Peyer's patch (tissue), 4 donors: ENCODE data around the gene ECM1. TPM values are rescaled to one million over a fixed set of nuclear protein-coding genes. Genes with fewer than 3 reads are reported as not detected.

Experiments used
- DNase-seq, 3 donors: peaks; one replicate each; pipeline ENCODE4 v3.0.0-alpha.2; 2017 to 2019
- H3K27ac ChIP-seq, 4 donors: fragments of 200-600 bp; sonication (generic); one replicate each; pipeline ENCODE4 v1.5.1; 2016 to 2019
- H3K27me3 ChIP-seq, 2 donors: fragments of 200-600 bp; sonication (generic); one replicate each; pipeline ENCODE4 v1.5.1; 2019
- H3K36me3 ChIP-seq, 3 donors: fragments of 200-600 bp; sonication (generic); one replicate each; pipeline ENCODE4 v1.5.1; 2016 to 2019
- H3K4me1 ChIP-seq, 4 donors: fragments of 200-600 bp; sonication (generic); one replicate each; pipeline ENCODE4 v1.5.1; 2016 to 2019
- H3K4me3 ChIP-seq, 4 donors: fragments of 200-600 bp; sonication (generic); 1 replicate in 3 of 4; 2 replicates in 1 of 4; pipeline ENCODE4 v1.5.1; 2016 to 2019; ENCODE audit warnings: mild to moderate bottlenecking in 1 of 4
- H3K9me3 ChIP-seq, 4 donors: fragments of 200-600 bp; sonication (generic); one replicate each; pipeline ENCODE4 v1.5.1; 2016 to 2019; ENCODE audit warnings: mild to moderate bottlenecking in 1 of 4
- POLR2A ChIP-seq, 2 donors: fragments of 450-650 bp; IDR thresholded peaks; one replicate each; pipeline ENCODE4 v1.5.1; 2017; ENCODE audit warnings: antibody characterized with exemption in 2 of 2, mild to moderate bottlenecking in 2 of 2, moderate library complexity in 2 of 2
- total RNA-seq, 4 donors: library from RNA; depleted of rRNA; stranded (reverse); fragments of >200 nt; gene quantifications; one replicate each; pipeline ENCODE4 v1.1.0, GENCODE V29; 2016
- TF ChIP-seq, protein P1 (sequence below), 6 experiments: fragments of 450-650 bp in 4 of 6; fragments of 200-600 bp in 2 of 6; sonication (generic) in 1 of 6; IDR thresholded peaks; one replicate each; pipeline ENCODE4 v1.5.1; 2017 to 2019; ENCODE audit warnings: antibody characterized with exemption in 6 of 6, mild to moderate bottlenecking in 3 of 6, moderate library complexity in 1 of 6

Gene ECM1
- total RNA-seq, 4 donors from 2014 or later = 1.4 to 11.6 (median 9.6) TPM

DNA sequence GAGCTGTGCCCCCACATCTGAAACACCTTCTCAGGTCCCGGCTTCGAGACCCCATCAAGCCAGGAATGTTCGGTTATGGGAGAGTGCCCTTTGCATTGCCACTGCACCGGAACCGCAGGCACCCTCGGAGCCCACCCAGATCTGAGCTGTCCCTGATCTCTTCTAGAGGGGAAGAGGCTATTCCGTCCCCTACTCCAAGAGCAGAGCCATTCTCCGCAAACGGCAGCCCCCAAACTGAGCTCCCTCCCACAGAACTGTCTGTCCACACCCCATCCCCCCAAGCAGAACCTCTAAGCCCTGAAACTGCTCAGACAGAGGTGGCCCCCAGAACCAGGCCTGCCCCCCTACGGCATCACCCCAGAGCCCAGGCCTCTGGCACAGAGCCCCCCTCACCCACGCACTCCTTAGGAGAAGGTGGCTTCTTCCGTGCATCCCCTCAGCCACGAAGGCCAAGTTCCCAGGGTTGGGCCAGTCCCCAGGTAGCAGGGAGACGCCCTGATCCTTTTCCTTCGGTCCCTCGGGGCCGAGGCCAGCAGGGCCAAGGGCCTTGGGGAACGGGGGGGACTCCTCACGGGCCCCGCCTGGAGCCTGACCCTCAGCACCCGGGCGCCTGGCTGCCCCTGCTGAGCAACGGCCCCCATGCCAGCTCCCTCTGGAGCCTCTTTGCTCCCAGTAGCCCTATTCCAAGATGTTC, 45.6 kb downstream of the ECM1 start:
- peaks cover 0 to 7% (median 0%) of the 10 kb centered on the region in 3 donors for H3K36me3 ChIP-seq
- DNase-seq = no peak
- H3K27me3 ChIP-seq = no peaks in the 10 kb centered on the region
- peaks cover 0 to 23% (median 6%) of the 10 kb centered on the region in 4 donors for H3K4me1 ChIP-seq
- peak overlapping the region in 1 of 4 donors; percentile 82 for H3K27ac ChIP-seq
- no peaks in the 10 kb centered on the region for H3K9me3 ChIP-seq
- no peak overlapping the region for H3K4me3 ChIP-seq
- TF ChIP-seq POLR2A (IDR thresholded peaks at IDR 0.05) = no peak
- TF ChIP-seq, protein P1, sequence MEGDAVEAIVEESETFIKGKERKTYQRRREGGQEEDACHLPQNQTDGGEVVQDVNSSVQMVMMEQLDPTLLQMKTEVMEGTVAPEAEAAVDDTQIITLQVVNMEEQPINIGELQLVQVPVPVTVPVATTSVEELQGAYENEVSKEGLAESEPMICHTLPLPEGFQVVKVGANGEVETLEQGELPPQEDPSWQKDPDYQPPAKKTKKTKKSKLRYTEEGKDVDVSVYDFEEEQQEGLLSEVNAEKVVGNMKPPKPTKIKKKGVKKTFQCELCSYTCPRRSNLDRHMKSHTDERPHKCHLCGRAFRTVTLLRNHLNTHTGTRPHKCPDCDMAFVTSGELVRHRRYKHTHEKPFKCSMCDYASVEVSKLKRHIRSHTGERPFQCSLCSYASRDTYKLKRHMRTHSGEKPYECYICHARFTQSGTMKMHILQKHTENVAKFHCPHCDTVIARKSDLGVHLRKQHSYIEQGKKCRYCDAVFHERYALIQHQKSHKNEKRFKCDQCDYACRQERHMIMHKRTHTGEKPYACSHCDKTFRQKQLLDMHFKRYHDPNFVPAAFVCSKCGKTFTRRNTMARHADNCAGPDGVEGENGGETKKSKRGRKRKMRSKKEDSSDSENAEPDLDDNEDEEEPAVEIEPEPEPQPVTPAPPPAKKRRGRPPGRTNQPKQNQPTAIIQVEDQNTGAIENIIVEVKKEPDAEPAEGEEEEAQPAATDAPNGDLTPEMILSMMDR (IDR thresholded peaks at IDR 0.05) = no peak

DNA sequence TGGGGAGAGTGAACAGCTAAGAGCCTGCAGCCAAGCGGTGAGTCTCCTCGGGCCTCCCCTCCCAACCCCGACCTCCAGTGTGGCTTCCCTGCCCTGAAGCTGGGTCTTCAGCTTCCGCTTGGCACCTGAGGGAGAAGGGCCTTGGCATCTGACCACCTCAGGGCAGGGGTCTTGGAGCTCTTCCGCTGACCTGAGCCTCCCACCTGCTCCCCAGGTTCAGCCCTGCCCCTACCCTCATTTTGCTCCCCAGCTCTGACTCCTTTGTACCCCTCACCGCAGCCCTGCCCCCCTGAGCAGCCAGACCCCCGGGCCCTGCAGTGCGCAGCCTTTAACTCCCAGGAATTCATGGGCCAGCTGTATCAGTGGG, 46.2 kb downstream of the ECM1 start:
- peaks cover 0 to 28% (median 5%) of the 10 kb centered on the region in 4 donors for H3K4me1 ChIP-seq

GRCh38 chr1:150555198-150555970, 47.5 kb downstream of the ECM1 start:
- H3K4me3 ChIP-seq = no peak overlapping the region
- H3K36me3 ChIP-seq = peaks cover 0 to 7% (median 0%) of the 10 kb centered on the region in 3 donors
- no peaks in the 10 kb centered on the region for H3K27me3 ChIP-seq
- TF ChIP-seq POLR2A (IDR thresholded peaks at IDR 0.05) = no peak
- TF ChIP-seq, protein P1 (IDR thresholded peaks at IDR 0.05) = no peak
- no peak overlapping the region for H3K27ac ChIP-seq
- H3K4me1 ChIP-seq = peaks cover under 1 to 41% (median 11%) of the 10 kb centered on the region in 4 donors
- no peak for DNase-seq
- H3K9me3 ChIP-seq = no peaks in the 10 kb centered on the region

More for the DNA sequence above, 46.2 kb downstream of the ECM1 start:
- Histone ChIP-seq H3K27me3 (no peaks in the 10 kb centered on the region), H3K9me3 (no peaks in the 10 kb centered on the region), H3K36me3 (peaks cover 0 to 7% (median 0%) of the 10 kb centered on the region in 3 donors), H3K4me3 (no peak overlapping the region), H3K27ac (no peak overlapping the region)
- DNase-seq = peak in 1 of 3 donors; percentile 45
- no peak for TF ChIP-seq POLR2A (IDR thresholded peaks at IDR 0.05)
- TF ChIP-seq, protein P1 (IDR thresholded peaks at IDR 0.05) = no peak

GRCh38 chr1:150555971-150556865, 48.3 kb downstream of the ECM1 start:
- no peak for DNase-seq
- H3K4me3 ChIP-seq = no peak overlapping the region
- peaks cover 3 to 45% (median 16%) of the 10 kb centered on the region in 4 donors for H3K4me1 ChIP-seq
- no peaks in the 10 kb centered on the region for H3K27me3 ChIP-seq
- no peak overlapping the region for H3K27ac ChIP-seq
- H3K36me3 ChIP-seq = peaks cover 0 to 7% (median 0%) of the 10 kb centered on the region in 3 donors
- TF ChIP-seq, protein P1 (IDR thresholded peaks at IDR 0.05) = no peak
- no peak for TF ChIP-seq POLR2A (IDR thresholded peaks at IDR 0.05)
- no peaks in the 10 kb centered on the region for H3K9me3 ChIP-seq

DNA sequence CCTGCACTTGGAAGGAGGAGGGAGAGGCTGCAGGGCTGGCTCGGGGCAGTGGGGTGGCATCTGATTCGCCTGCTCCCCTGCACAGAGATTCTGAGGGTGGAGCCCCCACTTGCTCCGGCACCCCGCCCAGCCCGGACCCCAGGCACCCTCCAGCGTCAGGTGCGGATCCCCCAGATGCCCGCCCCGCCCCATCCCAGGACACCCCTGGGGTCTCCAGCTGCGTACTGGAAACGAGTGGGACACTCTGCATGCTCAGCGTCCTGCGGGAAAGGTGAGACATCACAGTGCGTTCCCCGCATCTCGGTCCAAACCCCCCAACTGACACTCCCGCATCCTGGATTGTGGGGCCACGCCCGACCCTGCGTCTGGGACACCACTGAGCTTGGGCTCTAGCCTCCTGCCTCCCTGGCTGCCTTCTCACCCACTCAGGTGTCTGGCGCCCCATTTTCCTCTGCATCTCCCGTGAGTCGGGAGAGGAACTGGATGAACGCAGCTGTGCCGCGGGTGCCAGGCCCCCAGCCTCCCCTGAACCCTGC, 49.2 kb downstream of the ECM1 start:
- H3K9me3 ChIP-seq = no peaks in the 10 kb centered on the region
- peaks cover 3 to 37% (median 17%) of the 10 kb centered on the region in 4 donors for H3K4me1 ChIP-seq
- H3K36me3 ChIP-seq = peaks cover 0 to 7% (median 0%) of the 10 kb centered on the region in 3 donors
- DNase-seq = peak in 1 of 3 donors; percentile 48
- H3K4me3 ChIP-seq = no peak overlapping the region
- no peaks in the 10 kb centered on the region for H3K27me3 ChIP-seq
- H3K27ac ChIP-seq = no peak overlapping the region
- TF ChIP-seq POLR2A (IDR thresholded peaks at IDR 0.05) = no peak
- TF ChIP-seq, protein P1 (IDR thresholded peaks at IDR 0.05) = no peak
